Adrenal gland (tissue), 12 donors: ENCODE measurements around the gene PTPN21. TPM values are rescaled to one million over a fixed set of nuclear protein-coding genes. Genes with fewer than 3 reads are reported as not detected.

Source experiments
- DNase-seq, 7 donors: peaks; one replicate each; pipeline ENCODE4 v3.0.0-alpha.2; 2019 to 2020
- H3K27ac ChIP-seq, 5 donors: fragments of 200-600 bp; sonication (generic) in 4 of 5; 1 replicate in 3 of 5; 2 replicates in 2 of 5; pipeline versions ENCODE4 v1.5.1 to v1.8.0; 2016 to 2020; ENCODE audit warnings: mild to moderate bottlenecking in 1 of 5
- H3K27me3 ChIP-seq: fragments of 200-600 bp; 2 replicates; pipeline ENCODE4 v1.8.0; 2021
- H3K36me3 ChIP-seq, 2 donors: fragments of 200-600 bp; replicated peaks in 1 of 2; 1 replicate in 1 of 2; 2 replicates in 1 of 2; pipeline versions ENCODE4 v1.5.1 to v1.8.0; 2018 to 2022
- H3K4me1 ChIP-seq, 2 donors: fragments of 200-600 bp; replicated peaks in 1 of 2; 1 replicate in 1 of 2; 2 replicates in 1 of 2; pipeline versions ENCODE4 v1.5.1 to v1.8.0; 2018 to 2021
- H3K4me3 ChIP-seq, 4 donors: fragments of 200-600 bp; sonication (generic) in 3 of 4; one replicate each; pipeline ENCODE4 v1.5.1; 2016 to 2018
- H3K9me3 ChIP-seq, 3 donors: fragments of 200-600 bp; sonication (generic) in 1 of 3; replicated peaks in 1 of 3; 1 replicate in 2 of 3; 2 replicates in 1 of 3; pipeline versions ENCODE4 v1.5.1 to v1.8.0; 2016 to 2021
- POLR2A ChIP-seq, 2 donors: fragments of 450-650 bp; IDR thresholded peaks; one replicate each; pipeline ENCODE4 v1.6.1; 2017; ENCODE audit warnings: antibody characterized with exemption in 2 of 2, mild to moderate bottlenecking in 2 of 2, moderate library complexity in 1 of 2
- WGBS, 4 donors: extraction: QIAGEN DNeasy Blood & Tissue Kit in 2 of 4; methylation state at CpG; one replicate each; pipeline versions ENCODE4 v1.1.5 to v1.1.7; 2013 to 2017; 5-methylcytosine and 5-hydroxymethylcytosine counted together
- intact Hi-C, 2 donors: fragments of 100-400 bp; cut with DNase I; formaldehyde crosslinking; loops; one replicate each; pipeline versions ENCODE4 v1.14.1 to v1.15.0; 2022 to 2023
- polyA plus RNA-seq, 3 donors: library from polyadenylated mRNA; stranded (reverse); fragments of 200-250 nt in 2 of 3; fragments of 350-450 nt in 1 of 3; fragmentation: Illumina TruSeq in 1 of 3; extraction: RNeasy Lipid Tissue Mini Kit (QIAGEN cat#74804) in 1 of 3; gene quantifications; one replicate each; pipeline ENCODE4 v1.2.3, GENCODE V29; 2013 to 2014
- total RNA-seq, 9 donors: library from RNA; depleted of rRNA in 4 of 9; stranded (reverse); fragments of >200 nt in 4 of 9; fragments of 120-200 nt in 1 of 9; fragmentation: NEBNext Ultra II Directional in 1 of 9; extraction: Animal tissue kit (Norgen Biotek cat#: 25700) in 1 of 9; gene quantifications; one replicate each; pipeline versions ENCODE4 v1.1.0 to v1.2.4, GENCODE V29; 2013 to 2023
- TF ChIP-seq, protein P1 (sequence below), 6 experiments: fragments of 450-650 bp in 4 of 6; fragments of 200-600 bp in 2 of 6; sonication (generic) in 1 of 6; IDR thresholded peaks; 1 replicate in 5 of 6; 2 replicates in 1 of 6; pipeline versions ENCODE4 v1.5.1 to v1.8.0; 2016 to 2021; ENCODE audit warnings: antibody characterized with exemption in 6 of 6, mild to moderate bottlenecking in 2 of 6, moderate library complexity in 1 of 6
- donor health status: healthy with polysubstance abuse.
- donor health status: Bipolar disorder and iron deficiency.
- donor health status: DM: yes; HTN: yes; CAD: no.
- donor health status: DM: no; HTN: no; CAD: no.
- donor health status: DM: no; HTN: no; CAD: no.
- donor health status: DM: yes; HTN: yes; CAD: no.

PTPN21 gene
- total and polyA plus RNA-seq, 12 donors = 3.7 to 21.3 (median 12.1) TPM

GRCh38 chr14:88599326-88599725 is 44.5 kb upstream of the PTPN21 start:
- Histone ChIP-seq H3K27ac (no peak overlapping the region), H3K4me1 (no peaks in the 10 kb centered on the region), H3K36me3 (peaks cover 0 to 74% of the 10 kb centered on the region in 2 donors), H3K9me3 (no peaks in the 10 kb centered on the region), H3K27me3 (no peaks in the 10 kb centered on the region), H3K4me3 (no peak overlapping the region)
- WGBS, 4 donors = 88 to 95% (median 94%) methylated on average over 8 of the region's 8 CpGs
- DNase-seq = no peak
- intact Hi-C loops = no loop called here
- TF ChIP-seq, protein P1, sequence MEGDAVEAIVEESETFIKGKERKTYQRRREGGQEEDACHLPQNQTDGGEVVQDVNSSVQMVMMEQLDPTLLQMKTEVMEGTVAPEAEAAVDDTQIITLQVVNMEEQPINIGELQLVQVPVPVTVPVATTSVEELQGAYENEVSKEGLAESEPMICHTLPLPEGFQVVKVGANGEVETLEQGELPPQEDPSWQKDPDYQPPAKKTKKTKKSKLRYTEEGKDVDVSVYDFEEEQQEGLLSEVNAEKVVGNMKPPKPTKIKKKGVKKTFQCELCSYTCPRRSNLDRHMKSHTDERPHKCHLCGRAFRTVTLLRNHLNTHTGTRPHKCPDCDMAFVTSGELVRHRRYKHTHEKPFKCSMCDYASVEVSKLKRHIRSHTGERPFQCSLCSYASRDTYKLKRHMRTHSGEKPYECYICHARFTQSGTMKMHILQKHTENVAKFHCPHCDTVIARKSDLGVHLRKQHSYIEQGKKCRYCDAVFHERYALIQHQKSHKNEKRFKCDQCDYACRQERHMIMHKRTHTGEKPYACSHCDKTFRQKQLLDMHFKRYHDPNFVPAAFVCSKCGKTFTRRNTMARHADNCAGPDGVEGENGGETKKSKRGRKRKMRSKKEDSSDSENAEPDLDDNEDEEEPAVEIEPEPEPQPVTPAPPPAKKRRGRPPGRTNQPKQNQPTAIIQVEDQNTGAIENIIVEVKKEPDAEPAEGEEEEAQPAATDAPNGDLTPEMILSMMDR (IDR thresholded peaks at IDR 0.05) = no peak
- TF ChIP-seq POLR2A (IDR thresholded peaks at IDR 0.05) = no peak

GRCh38 chr14:88598097-88598675 is 43.4 kb upstream of the PTPN21 start:
- DNase-seq = no peak
- 86 to 89% (median 87%) methylated on average over 2 of the region's 2 CpGs for WGBS, 4 donors
- no peak overlapping the region for H3K4me3 ChIP-seq
- intact Hi-C loops = no loop called here
- peaks cover 0 to 73% of the 10 kb centered on the region in 2 donors for H3K36me3 ChIP-seq
- H3K27me3 ChIP-seq = no peaks in the 10 kb centered on the region
- no peak overlapping the region for H3K27ac ChIP-seq
- no peaks in the 10 kb centered on the region for H3K9me3 ChIP-seq
- TF ChIP-seq, protein P1 (IDR thresholded peaks at IDR 0.05) = no peak
- no peak for TF ChIP-seq POLR2A (IDR thresholded peaks at IDR 0.05)
- H3K4me1 ChIP-seq = no peaks in the 10 kb centered on the region

GRCh38 chr14:88597601-88598000 is 42.8 kb upstream of the PTPN21 start:
- no peak for TF ChIP-seq POLR2A (IDR thresholded peaks at IDR 0.05)
- TF ChIP-seq, protein P1 (IDR thresholded peaks at IDR 0.05) = no peak
- no peak for DNase-seq
- H3K36me3 ChIP-seq = peaks cover 0 to 68% of the 10 kb centered on the region in 2 donors
- no peak overlapping the region for H3K27ac ChIP-seq
- H3K9me3 ChIP-seq = no peaks in the 10 kb centered on the region
- intact Hi-C loops = no loop called here
- no peaks in the 10 kb centered on the region for H3K27me3 ChIP-seq
- H3K4me3 ChIP-seq = no peak overlapping the region
- WGBS, 4 donors = 90 to 95% (median 94%) methylated on average over 4 of the region's 4 CpGs
- H3K4me1 ChIP-seq = no peaks in the 10 kb centered on the region

- intact Hi-C loops = no loop called here
- H3K36me3 ChIP-seq = peaks cover 0 to 63% of the 10 kb centered on the region in 2 donors
- H3K9me3 ChIP-seq = no peaks in the 10 kb centered on the region
- no peaks in the 10 kb centered on the region for H3K27me3 ChIP-seq
- H3K27ac ChIP-seq = no peak overlapping the region
- no peak overlapping the region for H3K4me3 ChIP-seq
- no peak for TF ChIP-seq POLR2A (IDR thresholded peaks at IDR 0.05)
- TF ChIP-seq, protein P1 (IDR thresholded peaks at IDR 0.05) = no peak
- 80 to 94% (median 91%) methylated on average over 4 of the region's 4 CpGs for WGBS, 4 donors
- no peaks in the 10 kb centered on the region for H3K4me1 ChIP-seq
- no peak for DNase-seq
These were observed 42.2 kb upstream of the PTPN21 start for GRCh38 chr14:88597038-88597437.
